Skeletal muscle satellite cell (primary cell): ENCODE results near the gene PARP12.

ENCODE experiments used
- H3K27me3 ChIP-seq: 2 replicates; pipeline ENCODE4 v1.7.0; 2013; ENCODE audit warnings: low read length; ENCODE audit not compliant: control insufficient read depth, insufficient read depth
- H3K36me3 ChIP-seq: 2 replicates; pipeline ENCODE4 v1.7.0; 2013; ENCODE audit warnings: mild to moderate bottlenecking, control low read depth, low read length; ENCODE audit not compliant: insufficient read depth
- H3K4me1 ChIP-seq: 2 replicates; pipeline ENCODE4 v1.7.0; 2013; ENCODE audit warnings: low read length; ENCODE audit not compliant: control insufficient read depth, insufficient read depth
- H3K4me2 ChIP-seq: 2 replicates; pipeline ENCODE4 v1.7.0; 2013; ENCODE audit warnings: mild to moderate bottlenecking, low read length
- H3K4me3 ChIP-seq: 2 replicates; pipeline ENCODE4 v1.7.0; 2013; ENCODE audit warnings: low read length
- H3K9ac ChIP-seq: 2 replicates; pipeline ENCODE4 v1.7.0; 2013; ENCODE audit warnings: mild to moderate bottlenecking, low read depth, low read length, moderate library complexity
- H3K9me3 ChIP-seq: replicated peaks from 2 replicates; pipeline ENCODE4 v1.7.0; 2013; ENCODE audit warnings: mild to moderate bottlenecking, control low read depth, low read length

The PARP12 gene

GRCh38 chr7:140008755-140009610, 53.8 kb downstream of the PARP12 start:
- H3K9ac ChIP-seq = no peak overlapping the region
- H3K4me1 ChIP-seq = no peaks in the 10 kb centered on the region
- no peak overlapping the region for H3K4me3 ChIP-seq
- no peaks in the 10 kb centered on the region for H3K9me3 ChIP-seq
- peaks cover 40% of the 10 kb centered on the region for H3K27me3 ChIP-seq
- no peak overlapping the region for H3K4me2 ChIP-seq
- no peaks in the 10 kb centered on the region for H3K36me3 ChIP-seq

DNA sequence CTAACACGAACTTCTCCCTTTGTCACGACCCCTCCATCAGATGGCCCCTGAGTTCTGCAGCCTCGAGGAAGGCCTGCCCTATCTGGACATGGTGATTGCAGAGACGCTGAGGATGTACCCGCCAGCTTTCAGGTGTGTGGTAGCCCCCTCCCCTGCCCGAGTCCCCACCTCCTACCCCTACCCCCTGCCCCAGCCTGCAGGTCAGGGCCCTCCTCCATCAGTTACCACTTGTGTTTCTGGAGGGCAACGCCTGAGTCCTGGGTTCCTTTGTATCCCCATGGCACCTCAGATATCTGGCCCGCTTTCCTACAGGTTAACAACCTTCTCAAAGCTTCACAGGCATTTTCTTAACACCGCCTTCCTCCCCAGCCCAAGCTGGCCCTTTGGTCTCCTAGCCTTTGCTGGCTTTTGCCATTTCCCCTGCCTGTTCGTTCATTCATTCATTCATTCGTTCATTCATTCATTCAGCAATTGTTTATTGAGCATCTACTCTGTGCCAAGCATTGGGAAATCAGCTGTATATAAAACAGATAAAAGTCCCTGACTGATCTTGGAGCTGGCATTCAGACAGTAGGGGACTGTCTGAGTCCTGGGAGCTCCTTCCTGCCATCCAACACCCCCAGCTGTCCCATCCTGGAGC, 55.6 kb downstream of the PARP12 start:
- Histone ChIP-seq H3K9ac (no peak overlapping the region), H3K36me3 (no peaks in the 10 kb centered on the region), H3K4me3 (no peak overlapping the region), H3K4me1 (no peaks in the 10 kb centered on the region), H3K4me2 (no peak overlapping the region), H3K27me3 (peaks cover 24% of the 10 kb centered on the region), H3K9me3 (no peaks in the 10 kb centered on the region)

DNA sequence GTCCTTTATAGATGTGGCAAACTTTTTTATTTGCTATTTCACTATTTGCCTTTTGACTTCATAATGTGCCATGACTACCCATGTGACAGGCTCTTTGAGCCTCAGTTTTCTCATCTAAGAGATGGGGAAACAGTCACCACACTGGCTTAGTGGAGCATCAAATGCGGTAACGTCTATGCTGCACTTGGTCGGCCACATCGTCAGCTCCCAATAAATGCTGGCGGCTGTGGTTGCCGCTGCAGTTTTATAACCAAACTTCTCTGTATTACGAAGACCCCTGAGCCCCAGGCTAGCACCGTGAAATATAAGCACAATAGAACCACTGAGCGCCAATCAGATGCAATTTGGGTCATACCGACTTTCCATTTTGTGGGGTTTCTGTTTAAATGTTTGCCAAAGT, 56.2 kb downstream of the PARP12 start:
- H3K9ac ChIP-seq = no peak overlapping the region
- H3K36me3 ChIP-seq = no peaks in the 10 kb centered on the region
- no peak overlapping the region for H3K4me2 ChIP-seq
- peaks cover 18% of the 10 kb centered on the region for H3K27me3 ChIP-seq
- no peak overlapping the region for H3K4me3 ChIP-seq
- no peaks in the 10 kb centered on the region for H3K4me1 ChIP-seq
- no peaks in the 10 kb centered on the region for H3K9me3 ChIP-seq

GRCh38 chr7:140005754-140006503, 56.8 kb downstream of the PARP12 start:
- Histone ChIP-seq H3K4me3 (no peak overlapping the region), H3K27me3 (peaks cover 13% of the 10 kb centered on the region), H3K4me1 (no peaks in the 10 kb centered on the region), H3K4me2 (no peak overlapping the region), H3K9me3 (no peaks in the 10 kb centered on the region), H3K36me3 (no peaks in the 10 kb centered on the region), H3K9ac (no peak overlapping the region)

DNA sequence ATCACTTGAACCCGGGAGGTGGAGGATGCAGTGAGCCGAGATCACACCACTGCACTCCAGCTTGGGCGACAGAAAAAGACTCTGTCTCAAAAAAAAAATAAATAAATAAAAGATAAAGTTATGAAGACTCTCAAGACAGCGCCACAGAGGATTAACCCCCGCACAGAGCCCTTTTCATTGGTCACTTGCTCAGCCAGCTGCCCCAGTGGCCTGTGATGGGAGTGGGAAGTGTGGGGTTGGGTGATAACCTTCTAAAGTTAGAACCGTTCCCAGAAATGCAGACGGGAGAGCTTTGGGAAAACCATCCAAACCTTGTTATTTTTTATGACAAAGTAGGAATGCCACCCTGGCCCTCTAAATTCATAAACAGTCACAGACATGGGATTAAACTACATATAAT, 57.4 kb downstream of the PARP12 start:
- no peaks in the 10 kb centered on the region for H3K4me1 ChIP-seq
- H3K9me3 ChIP-seq = no peaks in the 10 kb centered on the region
- H3K4me3 ChIP-seq = no peak overlapping the region
- H3K4me2 ChIP-seq = no peak overlapping the region
- peaks cover 7% of the 10 kb centered on the region for H3K27me3 ChIP-seq
- H3K9ac ChIP-seq = no peak overlapping the region
- no peaks in the 10 kb centered on the region for H3K36me3 ChIP-seq

- H3K4me3 ChIP-seq = no peak overlapping the region
- H3K27me3 ChIP-seq = peaks cover 5% of the 10 kb centered on the region
- no peak overlapping the region for H3K4me2 ChIP-seq
- H3K9me3 ChIP-seq = no peaks in the 10 kb centered on the region
- no peak overlapping the region for H3K9ac ChIP-seq
- H3K4me1 ChIP-seq = no peaks in the 10 kb centered on the region
- H3K36me3 ChIP-seq = no peaks in the 10 kb centered on the region
These were observed 58.1 kb downstream of the PARP12 start for GRCh38 chr7:140004672-140005071.

DNA sequence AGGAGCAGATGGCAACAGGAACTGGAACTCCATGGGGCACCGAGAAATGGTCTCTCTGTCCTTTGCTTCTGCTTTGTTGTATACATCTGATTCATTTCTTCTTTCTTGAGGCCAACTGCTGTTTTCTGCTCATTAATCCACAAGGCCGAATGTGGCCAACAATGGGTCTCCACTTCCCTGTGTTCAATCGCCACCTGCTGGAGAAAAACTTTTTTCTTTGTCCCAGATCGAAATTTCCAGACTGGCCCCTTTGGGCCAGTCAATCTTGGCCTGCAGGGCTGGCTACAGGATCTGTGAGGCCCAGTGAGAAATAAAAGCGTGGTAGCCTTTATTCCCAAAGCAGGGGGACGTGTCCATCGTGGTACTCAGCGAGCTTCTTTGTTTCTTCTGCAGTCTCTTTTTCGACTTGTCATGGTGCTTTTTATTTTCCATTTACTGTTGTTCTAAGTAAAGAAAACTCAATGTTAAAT, 58.8 kb downstream of the PARP12 start:
- Histone ChIP-seq H3K4me3 (no peak overlapping the region), H3K36me3 (no peaks in the 10 kb centered on the region), H3K4me1 (no peaks in the 10 kb centered on the region), H3K27me3 (peaks cover 5% of the 10 kb centered on the region), H3K4me2 (no peak overlapping the region), H3K9ac (no peak overlapping the region), H3K9me3 (no peaks in the 10 kb centered on the region)

DNA sequence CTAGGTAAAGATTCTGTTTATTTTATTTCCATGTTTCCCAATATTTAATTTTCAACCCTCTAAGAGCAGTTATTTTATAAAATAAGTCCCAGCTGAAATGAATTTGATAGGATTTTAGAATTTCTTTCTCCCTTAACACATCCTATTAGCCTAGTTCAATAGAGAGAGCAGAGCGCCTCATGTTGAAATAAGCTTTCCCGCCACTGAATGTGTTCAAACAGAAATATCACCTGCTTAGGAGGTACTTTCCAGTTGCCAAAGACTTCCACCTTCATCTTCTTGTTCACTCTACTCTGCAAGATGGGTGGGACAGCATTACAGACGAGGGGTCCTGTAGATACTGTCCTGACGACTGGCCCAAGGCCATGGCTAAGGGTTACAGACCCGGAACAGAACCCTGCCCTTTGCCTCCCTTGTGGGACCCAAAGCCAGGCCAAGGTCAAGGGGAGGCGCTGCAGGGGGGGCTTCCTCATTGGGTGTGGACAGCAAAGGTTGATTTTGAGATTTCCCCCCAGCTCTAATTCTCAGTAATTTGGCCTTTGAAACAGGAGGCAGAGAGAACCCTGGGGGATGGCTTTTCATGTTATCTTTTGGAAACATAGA, 62.0 kb downstream of the PARP12 start:
- Histone ChIP-seq H3K9ac (no peak overlapping the region), H3K27me3 (no peaks in the 10 kb centered on the region), H3K4me2 (no peak overlapping the region), H3K9me3 (no peaks in the 10 kb centered on the region), H3K4me1 (peaks cover 1% of the 10 kb centered on the region), H3K36me3 (no peaks in the 10 kb centered on the region), H3K4me3 (no peak overlapping the region)

DNA sequence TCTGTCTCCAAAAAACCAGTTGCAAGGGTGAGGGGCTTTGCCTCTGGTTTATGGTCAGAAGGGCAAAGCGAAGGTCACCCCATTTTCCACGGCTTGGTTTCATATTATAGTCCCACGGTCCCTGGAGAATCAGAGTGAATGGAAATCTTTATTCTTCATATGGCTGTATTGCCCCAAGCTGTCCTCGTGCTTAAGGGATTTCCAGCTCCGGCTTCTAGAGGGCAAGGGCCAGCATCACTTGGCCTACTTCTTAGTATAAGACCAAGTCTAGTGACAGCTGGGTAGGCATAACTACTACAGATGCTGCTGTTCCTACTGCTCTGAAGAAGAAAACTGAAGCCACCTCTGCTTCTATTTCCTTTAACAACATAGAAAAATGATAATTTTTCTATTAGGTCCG, 63.2 kb downstream of the PARP12 start:
- Histone ChIP-seq H3K4me1 (peaks cover 13% of the 10 kb centered on the region), H3K4me2 (no peak overlapping the region), H3K9ac (no peak overlapping the region), H3K9me3 (no peaks in the 10 kb centered on the region), H3K36me3 (no peaks in the 10 kb centered on the region), H3K4me3 (no peak overlapping the region), H3K27me3 (no peaks in the 10 kb centered on the region)

DNA sequence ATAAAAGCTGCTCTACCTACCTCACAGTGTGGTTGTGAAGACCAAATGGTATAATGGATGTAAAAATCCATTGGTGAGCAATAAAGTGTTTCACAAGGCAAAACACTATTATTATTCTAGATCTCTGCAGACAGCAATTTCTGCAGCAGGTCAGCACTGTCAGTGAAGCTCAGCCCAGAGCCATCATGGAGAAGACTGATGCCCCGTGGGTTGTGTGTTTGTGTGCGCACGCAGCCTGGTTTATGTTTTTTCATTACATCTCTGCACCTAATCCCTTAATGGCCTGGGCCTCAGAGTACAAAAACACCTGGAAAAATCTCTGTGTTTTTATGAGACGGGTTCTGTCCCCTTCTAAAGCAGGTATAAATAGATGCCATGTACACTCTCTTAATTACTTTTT, 64.2 kb downstream of the PARP12 start:
- H3K36me3 ChIP-seq = no peaks in the 10 kb centered on the region
- H3K4me3 ChIP-seq = no peak overlapping the region
- no peak overlapping the region for H3K4me2 ChIP-seq
- no peaks in the 10 kb centered on the region for H3K9me3 ChIP-seq
- H3K27me3 ChIP-seq = no peaks in the 10 kb centered on the region
- peaks cover 13% of the 10 kb centered on the region for H3K4me1 ChIP-seq
- H3K9ac ChIP-seq = no peak overlapping the region
